Breast epithelium (tissue), 4 donors: Measurements from ENCODE around the gene ENOX1. TPM values are rescaled to one million over a fixed set of nuclear protein-coding genes. Genes with fewer than 3 reads are reported as not detected.

Source experiments
- DNase-seq, 2 donors: peaks; one replicate each; pipeline ENCODE4 v3.0.0-alpha.2; 2019; ENCODE audit warnings: low spot score in 2 of 2
- H3K27ac ChIP-seq, 2 donors: fragments of 200-600 bp; sonication (generic) in 1 of 2; one replicate each; pipeline ENCODE4 v1.5.1; 2016 to 2019; ENCODE audit warnings: mild to moderate bottlenecking in 1 of 2
- H3K27me3 ChIP-seq, 2 donors: fragments of 200-600 bp; sonication (generic) in 1 of 2; one replicate each; pipeline versions ENCODE4 v1.5.1 to v1.6.0; 2017 to 2019; ENCODE audit warnings: control low read depth in 1 of 2, mild to moderate bottlenecking in 1 of 2
- H3K36me3 ChIP-seq: fragments of 200-600 bp; one replicate; pipeline ENCODE4 v1.5.1; 2019
- H3K4me1 ChIP-seq, 2 donors: fragments of 200-600 bp; sonication (generic); one replicate each; pipeline ENCODE4 v1.5.1; 2016 to 2019; ENCODE audit warnings: control low read depth in 1 of 2
- H3K4me3 ChIP-seq, 3 donors: fragments of 200-600 bp; sonication (generic); 1 replicate in 2 of 3; 2 replicates in 1 of 3; pipeline ENCODE4 v1.5.1; 2016 to 2019; ENCODE audit warnings: mild to moderate bottlenecking in 3 of 3, moderate library complexity in 2 of 3
- H3K9me3 ChIP-seq, 2 donors: fragments of 200-600 bp; sonication (generic) in 1 of 2; one replicate each; pipeline ENCODE4 v1.5.1; 2016 to 2019; ENCODE audit warnings: control low read depth in 1 of 2
- POLR2A ChIP-seq: fragments of 450-650 bp; IDR thresholded peaks from one replicate; pipeline ENCODE4 v1.6.1; 2016; ENCODE audit warnings: antibody characterized with exemption, mild to moderate bottlenecking, moderate library complexity
- POLR2AphosphoS5 ChIP-seq, 3 donors: sonication (generic); formaldehyde crosslinking; IDR thresholded peaks; one replicate each; pipeline ENCODE4 v1.6.1; 2017; ENCODE audit warnings: antibody characterized with exemption in 3 of 3
- intact Hi-C: fragments of 100-400 bp; cut with DNase I; formaldehyde crosslinking; loops from one replicate; pipeline ENCODE4 v1.15.1; 2023; ENCODE audit warnings: low total_unique reads
- total RNA-seq, 3 donors: library from RNA; depleted of rRNA; stranded (reverse); fragments of >200 nt; gene quantifications; one replicate each; pipeline ENCODE4 v1.1.0, GENCODE V29; 2016
- TF ChIP-seq, protein P1 (sequence below), 3 donors: fragments of 450-650 bp; IDR thresholded peaks; one replicate each; pipeline ENCODE4 v1.5.1; 2016 to 2017; ENCODE audit warnings: antibody characterized with exemption in 3 of 3, mild to moderate bottlenecking in 3 of 3, moderate library complexity in 3 of 3

ENOX1 gene
- total RNA-seq, 3 donors from 2014 or later = 1.9 to 2.3 (median 2.0) TPM

DNA sequence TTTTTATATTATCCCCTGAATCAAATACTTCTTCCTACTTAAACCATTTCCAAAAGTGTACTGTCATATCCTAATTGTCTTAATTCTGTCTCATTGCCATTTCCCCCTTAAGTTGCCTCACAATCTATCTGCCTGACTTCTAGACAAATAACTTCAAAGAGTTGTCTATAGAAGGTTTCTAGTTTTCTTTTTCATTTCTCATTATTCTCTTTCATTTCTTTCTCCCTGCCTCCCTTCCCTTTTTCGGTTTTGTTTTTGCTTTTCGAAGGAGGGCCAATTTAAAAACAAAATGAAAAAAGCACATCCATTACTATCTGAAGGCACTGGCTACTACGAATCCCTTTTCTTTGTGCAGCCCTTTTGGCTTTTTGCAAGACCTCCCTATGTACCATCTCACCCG is 396.2 kb downstream of the ENOX1 start:
- Histone ChIP-seq H3K4me3 (no peak overlapping the region), H3K4me1 (no peaks in the 10 kb centered on the region), H3K27ac (no peak overlapping the region), H3K27me3 (no peaks in the 10 kb centered on the region), H3K9me3 (no peaks in the 10 kb centered on the region), H3K36me3 (no peaks in the 10 kb centered on the region)
- DNase-seq = no peak
- TF ChIP-seq, protein P1, sequence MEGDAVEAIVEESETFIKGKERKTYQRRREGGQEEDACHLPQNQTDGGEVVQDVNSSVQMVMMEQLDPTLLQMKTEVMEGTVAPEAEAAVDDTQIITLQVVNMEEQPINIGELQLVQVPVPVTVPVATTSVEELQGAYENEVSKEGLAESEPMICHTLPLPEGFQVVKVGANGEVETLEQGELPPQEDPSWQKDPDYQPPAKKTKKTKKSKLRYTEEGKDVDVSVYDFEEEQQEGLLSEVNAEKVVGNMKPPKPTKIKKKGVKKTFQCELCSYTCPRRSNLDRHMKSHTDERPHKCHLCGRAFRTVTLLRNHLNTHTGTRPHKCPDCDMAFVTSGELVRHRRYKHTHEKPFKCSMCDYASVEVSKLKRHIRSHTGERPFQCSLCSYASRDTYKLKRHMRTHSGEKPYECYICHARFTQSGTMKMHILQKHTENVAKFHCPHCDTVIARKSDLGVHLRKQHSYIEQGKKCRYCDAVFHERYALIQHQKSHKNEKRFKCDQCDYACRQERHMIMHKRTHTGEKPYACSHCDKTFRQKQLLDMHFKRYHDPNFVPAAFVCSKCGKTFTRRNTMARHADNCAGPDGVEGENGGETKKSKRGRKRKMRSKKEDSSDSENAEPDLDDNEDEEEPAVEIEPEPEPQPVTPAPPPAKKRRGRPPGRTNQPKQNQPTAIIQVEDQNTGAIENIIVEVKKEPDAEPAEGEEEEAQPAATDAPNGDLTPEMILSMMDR (IDR thresholded peaks at IDR 0.05) = no peak
- TF ChIP-seq POLR2A = no peak
- TF ChIP-seq POLR2AphosphoS5 (IDR thresholded peaks at IDR 0.05) = no peak
- intact Hi-C loops = no loop called here

DNA sequence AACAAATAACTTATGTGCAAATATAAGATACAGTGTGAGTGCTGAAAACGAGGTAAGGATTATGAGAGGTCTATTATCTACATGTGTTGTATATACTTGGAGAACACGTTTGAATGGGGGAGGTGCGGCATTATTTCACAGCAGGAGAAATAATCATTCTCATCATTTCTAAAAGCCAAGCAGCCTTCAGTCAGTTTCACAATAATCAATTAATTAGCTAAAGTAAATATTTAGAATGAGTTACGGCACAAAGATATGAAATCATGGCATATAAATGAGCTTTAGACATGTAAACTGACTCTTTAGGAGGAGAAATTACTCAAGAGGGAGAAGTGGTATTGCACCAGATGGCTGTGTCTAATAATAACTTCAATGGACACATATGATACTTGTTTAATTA is 396.8 kb downstream of the ENOX1 start:
- TF ChIP-seq, protein P1 (IDR thresholded peaks at IDR 0.05) = no peak
- TF ChIP-seq POLR2AphosphoS5 (IDR thresholded peaks at IDR 0.05) (no peak), POLR2A (no peak)
- Histone ChIP-seq H3K27ac (no peak overlapping the region), H3K9me3 (no peaks in the 10 kb centered on the region), H3K4me1 (no peaks in the 10 kb centered on the region), H3K36me3 (no peaks in the 10 kb centered on the region), H3K4me3 (no peak overlapping the region), H3K27me3 (no peaks in the 10 kb centered on the region)
- intact Hi-C loops = no loop called here
- DNase-seq = no peak

DNA sequence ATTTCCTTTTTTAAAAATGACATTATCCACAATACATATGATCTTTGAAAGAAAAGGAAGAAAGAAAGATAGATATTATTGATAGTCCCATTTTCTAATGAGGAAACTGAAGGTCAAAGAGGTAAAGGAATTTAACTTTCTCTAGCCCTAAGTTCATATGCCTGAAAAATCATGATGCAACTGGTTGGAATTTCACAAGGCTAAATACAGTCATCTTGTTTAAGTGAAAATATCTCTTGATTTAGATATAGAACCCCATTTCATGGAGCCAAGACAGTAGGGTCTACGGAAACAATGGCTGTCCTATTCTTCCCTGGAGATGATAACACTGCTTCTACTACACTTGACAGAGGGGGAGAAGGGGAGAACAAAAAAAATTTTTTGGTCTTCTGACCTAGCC is 397.2 kb downstream of the ENOX1 start:
- Histone ChIP-seq H3K27ac (no peak overlapping the region), H3K27me3 (no peaks in the 10 kb centered on the region), H3K36me3 (no peaks in the 10 kb centered on the region), H3K4me1 (no peaks in the 10 kb centered on the region), H3K4me3 (no peak overlapping the region), H3K9me3 (no peaks in the 10 kb centered on the region)
- no peak for DNase-seq
- intact Hi-C loops = no loop called here
- TF ChIP-seq POLR2A = no peak
- TF ChIP-seq, protein P1 (IDR thresholded peaks at IDR 0.05) = no peak
- TF ChIP-seq POLR2AphosphoS5 (IDR thresholded peaks at IDR 0.05) = no peak

DNA sequence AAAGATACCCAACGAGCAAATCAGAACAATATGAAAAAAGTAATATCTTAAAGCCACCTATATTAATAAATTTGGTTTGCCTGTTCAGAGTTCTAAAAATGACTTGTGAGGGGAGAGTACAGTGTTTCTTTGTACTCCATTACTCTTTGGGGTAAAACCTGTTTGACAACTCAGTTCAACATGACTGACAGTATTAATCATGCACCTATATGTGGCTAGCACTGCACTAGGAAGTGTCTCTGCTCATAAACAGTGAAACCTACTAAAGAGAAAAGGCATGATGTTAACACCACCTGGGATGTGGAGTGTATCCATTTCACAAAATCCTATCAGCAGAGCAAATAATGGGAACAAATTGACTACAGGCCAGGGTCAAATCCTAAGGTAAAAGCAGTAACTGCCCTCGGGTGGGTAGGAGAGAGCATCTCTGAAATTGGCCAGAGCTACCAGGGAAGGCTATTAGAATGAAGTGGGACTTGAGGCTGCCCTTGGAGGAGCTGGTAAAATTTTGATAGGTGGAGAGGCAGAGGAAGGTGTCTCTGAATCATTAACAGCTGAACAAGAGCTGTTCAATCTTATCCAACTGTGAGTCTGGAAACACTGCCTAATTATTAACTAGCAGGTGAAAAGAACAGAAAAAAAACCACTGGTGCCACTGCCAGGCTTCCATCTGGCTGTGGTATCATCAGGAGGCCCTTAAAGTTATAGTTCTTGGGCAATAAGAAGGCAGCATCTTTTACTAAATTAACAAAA is 398.3 kb downstream of the ENOX1 start:
- H3K9me3 ChIP-seq = no peaks in the 10 kb centered on the region
- H3K4me3 ChIP-seq = no peak overlapping the region
- TF ChIP-seq POLR2A (no peak), POLR2AphosphoS5 (IDR thresholded peaks at IDR 0.05) (no peak)
- TF ChIP-seq, protein P1 (IDR thresholded peaks at IDR 0.05) = no peak
- no peaks in the 10 kb centered on the region for H3K27me3 ChIP-seq
- intact Hi-C loops = no loop called here
- peak overlapping the region in 1 of 2 donors; percentile 25 for H3K27ac ChIP-seq
- no peaks in the 10 kb centered on the region for H3K4me1 ChIP-seq
- no peak for DNase-seq
- no peaks in the 10 kb centered on the region for H3K36me3 ChIP-seq

DNA sequence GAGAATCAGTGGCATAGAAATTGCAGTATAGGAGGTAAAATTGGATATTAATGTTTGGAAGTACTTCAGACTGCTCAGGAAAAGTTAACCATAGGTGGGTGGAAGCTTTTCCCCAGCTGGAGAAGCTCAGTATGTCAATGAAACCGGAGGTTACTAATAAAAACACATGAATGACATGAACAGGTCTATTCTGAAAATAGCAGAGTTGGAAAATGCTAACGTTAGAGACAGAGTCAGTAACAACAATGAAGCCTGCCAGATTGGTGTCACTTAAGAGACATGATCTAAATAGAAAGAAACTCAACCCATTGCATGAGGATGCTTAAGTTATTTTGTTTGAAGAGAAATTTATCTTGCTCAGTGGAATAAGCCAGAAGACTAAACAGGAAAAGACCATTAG is 398.9 kb downstream of the ENOX1 start:
- TF ChIP-seq POLR2A = no peak
- no peak for TF ChIP-seq POLR2AphosphoS5 (IDR thresholded peaks at IDR 0.05)
- TF ChIP-seq, protein P1 (IDR thresholded peaks at IDR 0.05) = no peak
- Histone ChIP-seq H3K36me3 (no peaks in the 10 kb centered on the region), H3K27me3 (no peaks in the 10 kb centered on the region), H3K4me3 (no peak overlapping the region), H3K9me3 (no peaks in the 10 kb centered on the region), H3K4me1 (no peaks in the 10 kb centered on the region), H3K27ac (peak overlapping the region in 1 of 2 donors; percentile 25)
- no peak for DNase-seq
- intact Hi-C loops = no loop called here
